Measurements from ENCODE around the gene MAST1.

DNA sequence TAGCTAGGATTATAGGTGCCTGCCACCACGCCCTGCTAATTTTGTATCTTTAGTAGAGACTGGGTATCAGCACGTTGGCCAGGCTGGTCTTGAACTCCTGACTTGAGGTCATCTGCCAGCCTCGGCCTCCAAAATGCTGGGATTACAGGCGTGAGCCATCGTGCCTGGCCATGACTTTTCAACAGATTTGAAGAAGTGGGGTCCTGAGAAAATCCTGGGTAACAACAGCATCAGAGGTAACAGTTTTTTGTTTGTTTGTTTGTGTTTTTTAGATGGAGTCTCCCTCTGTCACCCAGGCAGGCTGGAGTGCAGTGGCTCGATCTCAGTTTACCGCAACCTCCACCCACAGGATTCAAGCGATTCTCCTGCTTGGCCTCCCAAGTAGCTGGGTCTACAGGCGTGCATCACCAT is 43.3 kb upstream of the MAST1 start:
- TF ChIP-seq, protein P1, sequence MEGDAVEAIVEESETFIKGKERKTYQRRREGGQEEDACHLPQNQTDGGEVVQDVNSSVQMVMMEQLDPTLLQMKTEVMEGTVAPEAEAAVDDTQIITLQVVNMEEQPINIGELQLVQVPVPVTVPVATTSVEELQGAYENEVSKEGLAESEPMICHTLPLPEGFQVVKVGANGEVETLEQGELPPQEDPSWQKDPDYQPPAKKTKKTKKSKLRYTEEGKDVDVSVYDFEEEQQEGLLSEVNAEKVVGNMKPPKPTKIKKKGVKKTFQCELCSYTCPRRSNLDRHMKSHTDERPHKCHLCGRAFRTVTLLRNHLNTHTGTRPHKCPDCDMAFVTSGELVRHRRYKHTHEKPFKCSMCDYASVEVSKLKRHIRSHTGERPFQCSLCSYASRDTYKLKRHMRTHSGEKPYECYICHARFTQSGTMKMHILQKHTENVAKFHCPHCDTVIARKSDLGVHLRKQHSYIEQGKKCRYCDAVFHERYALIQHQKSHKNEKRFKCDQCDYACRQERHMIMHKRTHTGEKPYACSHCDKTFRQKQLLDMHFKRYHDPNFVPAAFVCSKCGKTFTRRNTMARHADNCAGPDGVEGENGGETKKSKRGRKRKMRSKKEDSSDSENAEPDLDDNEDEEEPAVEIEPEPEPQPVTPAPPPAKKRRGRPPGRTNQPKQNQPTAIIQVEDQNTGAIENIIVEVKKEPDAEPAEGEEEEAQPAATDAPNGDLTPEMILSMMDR (IDR thresholded peaks at IDR 0.05): no peak
- no peak for TF ChIP-seq POLR2A (IDR thresholded peaks at IDR 0.05)
- no peak for TF ChIP-seq POLR2AphosphoS5 (IDR thresholded peaks at IDR 0.05; ENCODE audit: insufficient read depth in 1 of 2, low read depth in 1 of 2)
